NCI-H2029 (cell line): Measurements from ENCODE around the gene ZBTB44.
"Not testable (repeated sequence)": the region's sequence is repeated elsewhere in the genome, so short reads cannot be mapped to it uniquely, and the experiment has no call there.

ENCODE experiments used
- DNase-seq: peaks from one replicate; lab custom pipeline; 2025; lab: John Stamatoyannopoulos, UW

The ZBTB44 gene

GRCh38 chr11:130247319-130247718, 67.4 kb downstream of the ZBTB44 start:
- DNase-seq = no peak

DNA sequence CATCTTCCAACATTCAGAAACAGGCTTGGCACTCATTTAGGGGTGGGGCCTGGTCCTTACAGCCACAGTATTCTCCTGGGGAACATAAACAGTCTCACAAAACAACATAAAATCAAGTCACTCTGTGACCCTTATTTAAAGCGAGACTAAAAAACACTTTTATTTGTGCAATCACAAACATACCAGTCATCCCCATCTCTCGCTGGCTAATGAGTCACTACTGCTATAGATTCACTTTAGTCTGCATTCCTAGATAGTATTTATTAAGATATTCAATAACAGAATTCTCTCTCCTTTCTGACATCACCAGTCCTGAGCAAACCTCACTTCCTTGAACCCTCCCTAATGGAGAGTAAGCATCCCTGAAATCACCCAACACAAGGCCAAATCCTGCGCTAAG, 68.0 kb downstream of the ZBTB44 start:
- no peak for DNase-seq

DNA sequence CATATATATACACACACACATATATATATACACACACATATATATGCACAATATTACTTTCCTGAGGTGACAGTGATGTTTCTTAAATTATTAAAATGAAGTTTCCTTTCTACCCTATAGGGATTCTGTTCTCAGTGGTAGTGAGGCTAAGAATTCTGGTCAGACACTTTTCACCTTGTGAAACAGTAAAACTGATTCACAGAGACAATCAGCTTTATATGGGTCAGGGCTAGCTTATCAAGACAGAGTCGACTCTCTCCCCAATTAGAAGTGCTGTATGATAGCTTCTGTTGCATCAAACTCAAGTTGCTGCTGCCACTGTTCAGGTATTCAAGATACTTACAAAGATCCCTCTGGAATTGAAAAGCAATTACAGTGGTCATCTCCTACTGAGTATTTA, 68.4 kb downstream of the ZBTB44 start:
- DNase-seq = no peak

- DNase-seq = not testable (repeated sequence)
Measured at GRCh38 chr11:130245375-130245774, 69.3 kb downstream of the ZBTB44 start.

GRCh38 chr11:130244848-130245247, 69.9 kb downstream of the ZBTB44 start:
- DNase-seq = no peak

DNA sequence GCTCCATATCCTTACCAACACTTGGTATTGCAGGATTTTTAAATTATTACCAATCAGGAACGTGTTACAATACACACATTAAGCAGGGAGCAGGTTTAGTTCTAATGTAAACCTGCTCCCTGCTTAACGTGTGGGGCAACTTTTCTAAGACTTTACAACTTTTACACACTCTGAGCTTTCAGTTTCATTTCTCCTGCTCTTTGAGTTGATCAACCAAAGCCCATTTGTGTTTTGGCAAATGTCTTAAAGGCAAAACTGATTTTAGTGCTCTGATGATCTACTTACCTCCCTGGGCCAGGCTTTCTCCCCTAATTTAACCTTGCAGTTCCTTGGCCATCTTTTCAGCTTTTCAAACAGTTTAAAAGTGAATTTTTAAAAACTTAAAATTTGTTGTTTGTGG, 70.9 kb downstream of the ZBTB44 start:
- no peak for DNase-seq

DNA sequence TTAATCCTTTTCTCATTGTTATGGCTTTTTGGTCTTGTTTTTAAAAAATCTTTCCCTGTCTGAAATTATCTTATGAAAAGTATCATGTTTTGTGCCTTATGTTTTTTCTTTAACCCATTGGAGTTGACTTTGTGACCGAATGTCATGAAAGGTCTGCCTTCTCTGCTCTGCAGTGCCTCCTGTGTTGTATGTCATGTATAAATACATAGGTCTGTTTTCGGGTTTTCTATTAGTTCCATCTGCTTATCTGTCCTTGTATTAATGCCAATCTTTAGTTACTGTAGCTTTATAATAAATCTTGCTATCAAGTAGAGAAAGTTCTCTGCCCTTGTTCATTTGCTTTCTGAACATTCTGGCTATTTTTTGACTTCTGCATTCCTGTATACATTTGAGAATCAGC, 73.0 kb downstream of the ZBTB44 start:
- DNase-seq = no peak

DNA sequence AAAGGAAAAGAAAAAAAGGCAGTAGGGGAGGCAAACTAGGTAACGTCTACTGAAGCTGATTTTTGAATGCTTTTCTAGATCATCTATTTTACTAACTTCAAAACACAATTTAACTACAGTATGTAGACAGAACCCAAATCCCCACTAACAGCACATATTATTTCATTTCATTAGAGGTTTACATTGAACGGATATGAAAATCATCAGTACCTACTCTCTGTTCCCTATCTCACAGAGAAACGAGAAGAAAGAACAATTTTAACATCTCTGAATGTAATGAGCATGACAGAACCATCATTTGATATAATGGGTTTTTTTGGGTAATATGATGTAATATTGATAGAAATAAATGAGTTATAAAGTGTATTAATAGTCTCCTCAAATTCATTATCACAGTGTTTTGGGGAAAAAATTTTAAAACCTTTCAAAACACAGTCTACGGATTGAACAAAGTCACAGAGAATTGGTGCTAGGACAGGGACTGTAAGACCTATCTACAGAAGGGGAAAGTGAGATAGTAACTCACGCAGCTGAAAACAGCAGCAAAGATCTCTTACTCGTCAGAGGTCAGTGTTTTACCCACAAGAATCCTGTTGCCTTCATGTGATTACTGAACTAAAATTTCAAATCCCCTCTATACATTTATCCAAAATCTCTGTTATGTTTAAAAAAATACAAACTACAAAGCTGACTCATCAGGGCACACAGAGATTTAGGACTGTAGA, 77.3 kb downstream of the ZBTB44 start:
- no peak for DNase-seq

GRCh38 chr11:130234315-130234714, 80.4 kb downstream of the ZBTB44 start:
- no peak for DNase-seq

- DNase-seq = not testable (repeated sequence)
Measured at GRCh38 chr11:130233888-130234287, 80.8 kb downstream of the ZBTB44 start.

- not testable (repeated sequence) for DNase-seq
Measured at GRCh38 chr11:130233486-130233885, 81.2 kb downstream of the ZBTB44 start.

DNA sequence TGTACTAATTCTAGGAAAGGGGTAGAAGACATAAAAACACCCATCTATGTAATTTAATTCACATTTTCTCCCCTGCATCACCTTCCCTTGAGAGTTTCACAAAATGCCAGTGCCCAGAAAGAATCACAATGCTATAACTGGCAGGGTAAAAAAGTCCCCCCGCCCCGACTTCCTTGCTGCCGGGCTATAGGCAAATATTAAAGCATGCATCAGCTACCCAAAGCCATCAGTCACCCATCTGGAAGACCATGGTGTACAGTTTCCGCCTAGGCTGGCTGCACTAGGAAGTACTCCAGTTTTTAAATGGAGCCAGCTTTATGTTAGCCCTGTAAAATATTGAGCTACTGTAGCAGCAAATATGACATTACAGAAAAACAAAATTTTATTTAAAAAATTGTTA, 87.3 kb downstream of the ZBTB44 start:
- DNase-seq = no peak

- no peak for DNase-seq
Measured at GRCh38 chr11:130223291-130223971, 91.3 kb downstream of the ZBTB44 start.

DNA sequence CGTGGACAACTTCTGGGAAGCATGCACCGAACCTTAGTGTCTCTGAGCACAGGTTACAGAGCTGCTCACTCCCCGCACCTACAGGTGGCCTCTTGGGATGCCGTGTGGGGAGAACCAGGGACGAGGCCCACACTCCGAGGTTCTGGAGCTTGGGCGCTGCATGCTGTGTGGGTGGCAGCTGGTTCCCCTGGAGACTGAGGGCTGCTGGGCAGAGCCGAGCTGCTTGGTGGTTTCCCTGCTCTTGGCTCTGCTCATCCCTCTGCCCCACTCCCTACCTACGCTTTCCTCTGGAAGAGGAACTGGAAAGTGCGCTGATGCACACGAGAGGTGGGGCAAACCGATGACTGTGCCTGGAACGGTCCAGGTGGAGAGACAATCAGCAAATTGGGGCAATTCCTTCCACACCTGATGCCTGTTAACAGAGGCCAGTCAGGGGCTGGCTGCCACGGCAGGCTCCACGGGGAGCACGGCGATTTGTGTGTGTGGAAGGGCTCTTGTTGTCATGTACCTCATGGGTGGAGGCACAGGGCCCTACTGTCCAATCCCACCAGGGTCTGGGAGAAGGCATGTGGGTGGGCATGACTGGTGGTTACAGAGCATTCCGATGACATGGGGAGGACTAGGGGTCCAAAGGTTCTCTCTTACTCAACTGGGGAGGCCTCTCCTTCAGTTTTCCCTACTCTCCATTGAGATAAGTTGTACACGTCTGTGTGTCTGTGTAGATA, 94.2 kb downstream of the ZBTB44 start:
- no peak for DNase-seq

- DNase-seq = no peak
Measured at GRCh38 chr11:130219148-130219547, 95.6 kb downstream of the ZBTB44 start.

DNA sequence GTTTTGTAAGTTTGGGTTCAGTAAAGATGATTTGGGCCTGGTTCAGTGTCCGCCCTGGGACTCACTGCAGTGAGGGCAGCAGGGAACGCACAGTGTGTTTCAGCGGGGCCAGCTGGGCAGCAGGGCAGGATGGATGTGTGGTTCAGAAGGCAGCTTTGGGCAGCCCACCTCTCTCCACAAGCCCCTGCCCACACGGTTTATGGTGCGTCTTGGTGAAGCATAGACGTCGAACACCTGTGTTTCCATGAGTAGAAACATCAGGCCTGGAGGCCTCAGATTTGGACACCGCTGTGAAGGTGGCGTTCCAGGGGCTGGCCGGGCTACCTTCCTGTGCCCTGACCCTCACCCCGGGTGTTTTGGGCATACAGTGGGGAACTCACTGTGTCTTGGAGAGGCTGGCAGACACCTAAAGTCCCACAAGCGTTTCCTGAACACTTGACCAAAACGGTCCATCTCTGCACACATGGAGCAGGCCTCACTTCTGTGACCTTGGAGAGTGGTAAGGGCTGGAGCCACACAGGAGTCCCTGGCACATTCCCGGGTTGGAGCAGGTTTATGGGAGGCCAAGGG, 96.1 kb downstream of the ZBTB44 start:
- DNase-seq = no peak

- DNase-seq = no peak
Measured at GRCh38 chr11:130217133-130218031, 97.3 kb downstream of the ZBTB44 start.

DNA sequence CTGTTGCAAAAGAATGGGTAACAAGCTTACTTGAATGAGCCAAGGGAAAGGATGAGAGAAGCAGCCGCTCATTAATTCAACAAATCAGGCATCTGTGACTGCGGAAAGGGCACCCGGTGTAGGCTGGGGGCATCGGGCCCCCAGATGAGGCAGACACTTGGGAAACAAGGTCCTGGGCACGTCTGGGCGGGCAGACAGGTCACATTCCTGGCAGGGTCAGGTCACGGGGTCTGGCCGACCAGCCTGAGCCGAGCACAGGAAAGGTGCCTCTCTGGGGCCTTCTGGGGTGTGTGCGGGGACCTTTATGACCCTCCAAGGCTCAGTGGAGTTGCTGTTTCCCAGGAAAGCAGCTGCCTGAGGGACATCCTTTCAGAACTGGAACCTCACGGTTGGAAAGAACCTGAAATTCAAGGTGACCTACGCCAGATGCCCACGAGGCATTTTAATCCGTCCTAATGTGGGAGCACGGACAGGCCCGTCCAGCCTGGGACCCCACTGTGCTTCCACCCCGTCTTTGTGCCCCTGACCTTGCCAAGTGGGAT, 98.1 kb downstream of the ZBTB44 start:
- no peak for DNase-seq

DNA sequence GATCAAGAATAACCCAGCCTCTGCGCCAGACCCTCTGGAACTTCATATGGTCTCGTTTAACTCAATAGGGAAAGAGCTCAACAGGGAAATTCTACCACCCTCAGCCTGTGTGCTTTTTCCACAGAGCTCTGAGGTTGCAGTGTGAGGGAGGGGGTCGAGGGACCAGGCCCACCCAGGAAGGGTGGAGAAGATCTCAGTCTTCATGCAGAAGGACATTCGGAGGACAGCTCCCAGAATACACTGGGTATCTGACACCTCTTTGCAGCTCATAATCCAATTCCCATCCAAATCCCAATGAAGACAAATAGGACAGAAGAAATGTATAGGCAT, 98.5 kb downstream of the ZBTB44 start:
- no peak for DNase-seq

DNA sequence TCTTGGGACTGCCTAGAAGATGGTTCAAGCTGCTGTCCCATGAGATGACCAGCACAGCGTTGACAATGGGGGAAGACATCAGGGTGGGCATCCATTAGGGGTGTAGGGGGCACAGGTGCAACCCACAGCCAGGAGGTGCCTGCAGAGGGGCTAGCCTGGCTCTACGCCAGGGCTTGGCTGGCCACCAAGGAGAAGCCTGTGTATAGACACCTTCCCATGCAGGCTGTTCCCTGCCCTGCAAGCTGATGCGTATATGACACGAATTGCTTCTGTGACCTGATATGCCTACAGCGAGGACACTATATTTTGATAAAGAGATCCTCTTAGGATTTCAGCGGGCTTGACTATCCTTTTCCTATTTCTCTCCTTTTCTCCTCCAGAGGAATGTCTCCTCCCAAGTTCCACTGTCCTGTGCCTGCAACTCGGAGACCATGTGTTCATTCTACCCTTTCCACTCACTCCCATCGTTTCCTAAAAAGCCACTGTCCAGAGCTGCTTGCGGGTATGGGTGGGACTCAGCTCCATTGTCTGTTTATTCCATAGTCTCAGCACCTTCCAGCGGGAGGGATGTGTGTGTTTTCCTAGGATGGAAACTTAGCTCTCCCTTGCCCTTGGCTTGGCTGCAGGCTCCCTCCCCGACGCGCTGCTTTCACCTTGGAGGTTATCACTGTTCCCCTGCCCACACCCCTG, 99.0 kb downstream of the ZBTB44 start:
- no peak for DNase-seq
